ACC112 (cell line): ENCODE results near the gene CHN2.

Source experiments
- H2AFZ ChIP-seq: fragments of 200-600 bp; sonication (generic); one replicate; pipeline ENCODE4 v1.6.0; 2017; ENCODE audit warnings: antibody characterized with exemption, low read length; ENCODE audit not compliant: unreplicated experiment
- H3K27ac ChIP-seq: fragments of 200-600 bp; sonication (generic); 2 replicates; pipeline ENCODE4 v1.5.1; 2014; ENCODE audit warnings: low read depth, mild to moderate bottlenecking, antibody characterized with exemption, low read length, moderate library complexity
- H3K27me3 ChIP-seq: fragments of 200-600 bp; sonication (generic); 2 replicates; pipeline ENCODE4 v1.6.1; 2014; ENCODE audit warnings: mild to moderate bottlenecking, antibody characterized with exemption, low read length, moderate library complexity, mixed read lengths; ENCODE audit not compliant: insufficient read depth
- H3K36me3 ChIP-seq: fragments of 200-600 bp; sonication (generic); 2 replicates; pipeline ENCODE4 v1.6.1; 2016; ENCODE audit warnings: mild to moderate bottlenecking, antibody characterized with exemption, low read length, moderate library complexity, mixed read lengths; ENCODE audit not compliant: insufficient read depth
- H3K4me1 ChIP-seq: fragments of 200-600 bp; sonication (generic); one replicate; pipeline ENCODE4 v1.6.1; 2016; ENCODE audit warnings: low read length, mixed read lengths; ENCODE audit not compliant: insufficient read depth, unreplicated experiment, control insufficient read depth
- H3K4me3 ChIP-seq: fragments of 200-600 bp; sonication (generic); 2 replicates; pipeline ENCODE4 v1.5.1; 2014; ENCODE audit warnings: mild to moderate bottlenecking, low read depth, low read length
- H3K79me2 ChIP-seq: fragments of 200-600 bp; sonication (generic); one replicate; pipeline ENCODE4 v1.6.0; 2016; ENCODE audit warnings: low read length; ENCODE audit not compliant: control insufficient read depth, unreplicated experiment, insufficient read depth

The CHN2 gene

DNA sequence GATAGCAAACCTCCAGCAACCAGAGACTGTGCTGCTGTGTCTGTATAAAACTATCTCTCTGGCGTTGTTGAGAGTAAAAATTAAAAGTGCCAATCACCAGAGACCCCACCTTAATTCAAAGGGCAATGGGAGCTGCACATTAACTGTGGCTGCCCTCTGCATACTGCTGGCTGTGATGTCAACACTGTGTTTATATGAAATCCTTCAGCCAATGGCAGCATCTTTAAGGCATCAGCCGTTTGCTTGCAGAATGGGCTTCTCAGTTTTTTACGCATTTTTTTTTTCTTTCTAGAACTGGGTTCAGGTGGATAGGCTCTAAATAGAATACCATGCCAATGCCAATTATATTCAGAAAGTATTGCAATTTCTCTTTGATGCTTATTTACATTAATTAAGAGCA, 47.7 kb downstream of the CHN2 start:
- H3K4me1 ChIP-seq, result no peaks in the 10 kb centered on the region
- H3K27ac ChIP-seq, result no peak overlapping the region
- no peak overlapping the region for H2AFZ ChIP-seq
- H3K79me2 ChIP-seq, result no peaks in the 10 kb centered on the region
- no peaks in the 10 kb centered on the region for H3K36me3 ChIP-seq
- H3K27me3 ChIP-seq, result peaks cover 14% of the 10 kb centered on the region
- H3K4me3 ChIP-seq, result no peak overlapping the region

GRCh38 chr7:29243910-29244655, 49.5 kb downstream of the CHN2 start:
- H3K27ac ChIP-seq, result no peak overlapping the region
- no peaks in the 10 kb centered on the region for H3K79me2 ChIP-seq
- H3K36me3 ChIP-seq, result no peaks in the 10 kb centered on the region
- no peaks in the 10 kb centered on the region for H3K4me1 ChIP-seq
- no peak overlapping the region for H3K4me3 ChIP-seq
- peaks cover 14% of the 10 kb centered on the region for H3K27me3 ChIP-seq
- H2AFZ ChIP-seq, result no peak overlapping the region

DNA sequence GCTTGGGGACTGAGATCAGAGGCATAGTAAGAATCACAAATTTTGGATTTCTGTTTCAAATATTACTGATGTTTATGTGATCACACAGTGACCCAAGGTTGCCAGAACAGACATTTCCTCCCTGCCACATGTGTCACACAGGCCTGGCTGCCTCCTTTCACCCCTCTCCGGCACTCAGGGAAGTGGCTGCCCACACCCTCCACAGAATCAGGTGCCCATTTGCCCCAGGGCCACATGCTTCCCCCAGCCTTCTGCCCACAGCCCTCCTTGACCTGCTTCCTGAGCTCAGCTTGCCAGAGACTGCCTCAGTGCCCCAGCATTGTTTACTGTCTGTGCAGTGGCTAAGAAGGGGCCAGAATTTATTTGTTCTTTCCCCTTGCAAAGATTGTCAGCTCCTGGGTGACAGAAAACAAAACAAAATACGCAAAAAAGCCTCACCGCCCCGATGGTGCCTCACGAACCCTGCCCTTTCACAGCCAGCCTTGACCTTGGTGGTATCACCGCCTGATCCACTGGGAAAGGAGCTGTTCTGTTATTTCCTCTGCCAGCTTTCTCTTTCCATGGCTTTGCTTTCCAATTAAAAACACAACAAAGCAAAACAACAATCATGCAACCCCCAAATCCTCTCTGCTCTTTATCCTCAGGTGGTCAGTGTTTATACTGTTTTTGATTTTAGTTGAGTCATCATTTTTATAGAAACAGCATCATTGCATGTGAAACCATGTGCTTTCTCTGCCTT, 52.8 kb downstream of the CHN2 start:
- H3K4me1 ChIP-seq, result no peaks in the 10 kb centered on the region
- peaks cover 14% of the 10 kb centered on the region for H3K27me3 ChIP-seq
- H3K27ac ChIP-seq, result no peak overlapping the region
- no peaks in the 10 kb centered on the region for H3K79me2 ChIP-seq
- H2AFZ ChIP-seq, result no peak overlapping the region
- no peaks in the 10 kb centered on the region for H3K36me3 ChIP-seq
- H3K4me3 ChIP-seq, result no peak overlapping the region

DNA sequence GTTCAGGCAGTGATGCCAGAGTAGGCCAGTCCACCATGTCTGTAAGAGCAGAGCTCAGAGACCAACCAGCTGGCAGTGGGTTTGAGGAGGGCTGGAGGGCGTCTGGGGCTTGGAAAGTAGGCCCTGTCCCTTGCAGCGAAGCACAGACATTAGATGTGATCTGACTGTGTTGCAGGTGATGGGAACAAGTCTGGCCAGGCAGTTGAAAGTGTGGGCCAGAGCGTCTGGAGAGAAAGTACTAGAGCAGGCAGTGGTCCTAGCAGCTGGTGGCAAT, 53.3 kb downstream of the CHN2 start:
- no peaks in the 10 kb centered on the region for H3K4me1 ChIP-seq
- H3K27ac ChIP-seq, result no peak overlapping the region

DNA sequence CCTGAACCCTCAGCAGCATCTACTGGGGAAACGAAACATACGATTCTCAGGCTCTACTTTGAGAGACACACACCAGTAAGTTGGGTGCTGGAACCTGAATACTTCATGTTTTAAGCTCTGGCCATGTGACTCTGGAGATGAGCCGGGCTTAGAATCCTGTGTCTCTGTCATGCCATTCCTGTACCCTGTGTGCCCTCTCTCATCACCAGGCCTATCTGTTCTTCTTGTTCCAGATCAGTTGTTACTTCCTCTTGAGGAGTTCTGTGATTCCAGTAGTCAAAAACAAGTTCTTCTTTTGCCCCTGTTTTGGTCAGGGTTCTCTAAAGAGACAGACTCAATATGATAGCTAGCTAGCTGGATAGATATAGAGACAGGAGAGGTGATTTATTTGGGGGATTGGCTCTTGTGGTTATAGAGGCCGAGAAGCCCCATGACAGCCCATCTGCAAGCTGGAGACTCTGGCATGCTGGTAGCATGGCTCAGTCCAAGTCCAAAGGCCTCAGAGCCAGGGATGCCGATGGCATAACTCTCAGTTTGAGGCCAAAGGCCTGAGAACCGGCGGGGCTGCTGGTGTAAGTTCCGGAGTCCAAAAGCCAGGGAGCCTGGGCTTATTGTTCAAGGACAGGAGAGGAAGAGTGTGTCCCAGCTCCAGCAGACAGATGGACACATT, 54.3 kb downstream of the CHN2 start:
- Histone ChIP-seq H3K27me3 (peaks cover 10% of the 10 kb centered on the region), H2AFZ (no peak overlapping the region), H3K4me1 (no peaks in the 10 kb centered on the region), H3K79me2 (no peaks in the 10 kb centered on the region), H3K4me3 (no peak overlapping the region), H3K27ac (no peak overlapping the region), H3K36me3 (no peaks in the 10 kb centered on the region)

More for the DNA sequence above, 53.3 kb downstream of the CHN2 start:
- Histone ChIP-seq H3K79me2 (no peaks in the 10 kb centered on the region), H3K27me3 (peaks cover 14% of the 10 kb centered on the region), H3K36me3 (no peaks in the 10 kb centered on the region), H2AFZ (no peak overlapping the region), H3K4me3 (no peak overlapping the region)

- Histone ChIP-seq H3K27me3 (peaks cover 9% of the 10 kb centered on the region), H3K27ac (no peak overlapping the region), H3K4me3 (no peak overlapping the region), H3K4me1 (no peaks in the 10 kb centered on the region), H3K79me2 (no peaks in the 10 kb centered on the region), H2AFZ (no peak overlapping the region), H3K36me3 (no peaks in the 10 kb centered on the region)
Observed at GRCh38 chr7:29249383-29249750, 54.8 kb downstream of the CHN2 start.

DNA sequence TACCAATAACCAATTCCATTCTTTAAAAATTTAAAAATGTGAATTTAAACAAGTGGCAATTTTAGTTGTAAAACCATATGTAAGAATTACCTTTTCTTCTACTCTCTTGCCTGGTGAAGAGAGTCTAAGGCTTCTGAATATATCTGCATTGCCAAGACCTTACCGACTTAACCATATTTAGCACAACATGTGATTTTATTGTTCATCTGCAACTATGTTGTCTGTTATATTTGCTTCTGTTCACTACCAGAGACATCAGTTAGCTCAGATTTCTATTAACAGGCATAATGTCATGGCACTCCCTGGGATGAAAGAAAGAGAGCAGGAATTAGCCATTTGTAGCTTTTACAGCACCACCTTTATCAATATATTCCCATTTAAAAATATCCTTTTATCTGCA, 55.3 kb downstream of the CHN2 start:
- Histone ChIP-seq H3K36me3 (no peaks in the 10 kb centered on the region), H3K27ac (no peak overlapping the region), H3K79me2 (no peaks in the 10 kb centered on the region), H3K27me3 (peaks cover 9% of the 10 kb centered on the region), H2AFZ (no peak overlapping the region), H3K4me3 (no peak overlapping the region), H3K4me1 (peaks cover 1% of the 10 kb centered on the region)

DNA sequence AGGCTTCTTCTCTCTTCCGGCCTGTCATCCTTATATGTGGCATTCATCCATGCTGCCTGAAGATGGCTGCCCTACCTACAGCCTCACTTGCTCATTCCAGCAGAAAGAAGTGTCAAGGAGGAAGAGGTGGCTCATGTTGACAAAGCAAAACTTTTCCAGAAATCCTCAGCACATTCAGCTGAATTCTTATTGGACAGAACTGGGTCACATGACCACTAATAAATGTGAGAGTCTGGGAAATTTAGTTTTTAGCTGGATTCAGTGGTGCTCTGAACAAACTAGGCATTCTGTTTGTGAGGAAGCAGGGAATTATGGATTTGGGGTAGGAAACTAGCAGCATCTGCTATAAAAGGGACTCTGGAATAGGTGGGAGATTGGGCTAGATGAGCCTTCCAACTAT, 58.6 kb downstream of the CHN2 start:
- Histone ChIP-seq H3K27me3 (no peaks in the 10 kb centered on the region), H3K4me1 (peaks cover 18% of the 10 kb centered on the region), H3K27ac (no peak overlapping the region), H3K4me3 (no peak overlapping the region), H2AFZ (no peak overlapping the region), H3K79me2 (no peaks in the 10 kb centered on the region), H3K36me3 (no peaks in the 10 kb centered on the region)

- no peak overlapping the region for H3K27ac ChIP-seq
Observed at GRCh38 chr7:29254591-29254990, 60.0 kb downstream of the CHN2 start.

DNA sequence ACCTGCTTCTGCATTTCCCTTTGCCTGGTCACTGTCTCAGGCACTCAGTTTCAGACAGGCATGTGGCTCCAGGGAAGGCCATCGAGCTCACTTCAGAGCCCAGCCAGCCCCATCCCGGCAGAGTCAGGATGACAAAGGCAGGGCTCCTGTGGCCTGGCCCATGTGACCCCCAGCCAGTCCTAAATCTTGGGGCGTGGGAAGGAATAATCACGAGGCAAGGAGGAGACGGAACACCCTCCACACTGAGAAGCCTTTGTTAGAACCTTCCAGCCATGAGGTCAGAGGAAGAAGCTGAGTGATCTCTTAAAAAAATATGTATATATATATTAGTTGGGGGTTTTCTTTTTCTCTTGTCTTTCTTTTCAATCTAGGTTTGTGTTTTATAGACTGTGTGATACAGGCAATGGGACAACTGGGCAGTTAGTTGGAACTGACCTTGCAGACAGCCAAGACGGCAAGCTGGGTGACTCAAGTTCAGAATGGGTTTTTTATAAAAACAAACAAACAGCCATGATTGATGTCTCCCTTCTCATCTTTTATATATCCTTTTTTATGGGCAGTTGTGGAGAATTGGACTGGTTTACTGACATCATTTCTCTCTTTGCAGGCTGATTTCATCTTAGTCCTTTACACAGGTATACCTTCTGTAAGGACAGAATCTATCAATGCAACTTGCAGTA, 60.8 kb downstream of the CHN2 start:
- peaks cover 18% of the 10 kb centered on the region for H3K4me1 ChIP-seq
- H2AFZ ChIP-seq, result no peak overlapping the region
- no peak overlapping the region for H3K4me3 ChIP-seq
- H3K27ac ChIP-seq, result no peak overlapping the region
- no peaks in the 10 kb centered on the region for H3K36me3 ChIP-seq
- H3K27me3 ChIP-seq, result no peaks in the 10 kb centered on the region
- no peaks in the 10 kb centered on the region for H3K79me2 ChIP-seq

More at GRCh38 chr7:29254591-29254990, 60.0 kb downstream of the CHN2 start:
- no peaks in the 10 kb centered on the region for H3K79me2 ChIP-seq
- H3K4me3 ChIP-seq, result no peak overlapping the region
- peaks cover 18% of the 10 kb centered on the region for H3K4me1 ChIP-seq
- no peaks in the 10 kb centered on the region for H3K36me3 ChIP-seq
- H3K27me3 ChIP-seq, result no peaks in the 10 kb centered on the region
- no peak overlapping the region for H2AFZ ChIP-seq
